NT2/D1 (cell line): ENCODE data around the gene FCMR.

Experiments used
- DNase-seq: peaks from one replicate; pipeline ENCODE4 v3.0.0-alpha.2; 2011; ENCODE audit warnings: low read depth, low spot score
- H3K27me3 ChIP-seq: 2 replicates; pipeline ENCODE4 v1.6.0; 2011; ENCODE audit warnings: mild to moderate bottlenecking; ENCODE audit not compliant: insufficient read length, insufficient read depth
- H3K36me3 ChIP-seq: 2 replicates; pipeline ENCODE4 v1.6.1; 2011; ENCODE audit warnings: mild to moderate bottlenecking, low read length, mixed read lengths; ENCODE audit not compliant: insufficient read depth, insufficient read length
- H3K4me1 ChIP-seq: 2 replicates; pipeline ENCODE4 v1.5.1; 2011; ENCODE audit not compliant: insufficient read depth, insufficient read length
- H3K4me3 ChIP-seq: 2 replicates; pipeline ENCODE4 v1.5.1; 2011; ENCODE audit warnings: low read depth; ENCODE audit not compliant: insufficient read length
- H3K9ac ChIP-seq: 2 replicates; pipeline ENCODE4 v1.6.0; 2011; ENCODE audit warnings: low read depth; ENCODE audit not compliant: insufficient read length
- H3K9me3 ChIP-seq: 2 replicates; pipeline ENCODE4 v1.5.1; 2011; ENCODE audit warnings: mild to moderate bottlenecking, low read length; ENCODE audit not compliant: insufficient read depth
- SUZ12 ChIP-seq: IDR thresholded peaks from 2 replicates; pipeline ENCODE4 v1.6.1; 2011; ENCODE audit not compliant: insufficient read length, insufficient read depth; ENCODE audit errors: extremely low read depth
- YY1 ChIP-seq: IDR thresholded peaks from 2 replicates; pipeline ENCODE4 v1.6.1; 2011; ENCODE audit not compliant: insufficient read length, insufficient read depth
- ZNF274 ChIP-seq: IDR thresholded peaks from 2 replicates; pipeline ENCODE4 v1.6.1; 2011; ENCODE audit warnings: mild to moderate bottlenecking, low read depth, low read length

The FCMR gene

DNA sequence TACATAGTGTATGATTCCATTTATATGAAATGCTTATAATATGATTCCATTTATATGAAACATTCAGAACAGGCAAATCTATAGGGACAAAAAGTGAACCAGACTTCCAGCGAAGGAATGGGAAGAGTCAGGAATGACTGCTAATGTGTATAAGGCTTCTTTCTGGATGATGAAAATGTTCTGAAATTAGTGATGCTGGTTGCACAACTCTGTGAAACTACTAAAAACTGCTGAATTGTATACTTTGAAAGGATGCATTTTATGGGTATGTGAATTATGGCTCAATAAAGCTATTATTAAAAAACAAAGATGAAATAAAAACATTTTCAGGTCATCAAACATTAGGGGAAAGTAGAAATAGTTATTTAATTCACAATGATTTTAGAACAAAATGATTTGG is 38.6 kb downstream of the FCMR start:
- H3K4me3 ChIP-seq, result no peak overlapping the region
- no peak overlapping the region for H3K9ac ChIP-seq
- no peaks in the 10 kb centered on the region for H3K27me3 ChIP-seq
- no peaks in the 10 kb centered on the region for H3K36me3 ChIP-seq
- DNase-seq, result no peak
- TF ChIP-seq ZNF274 (no peak), YY1 (no peak), SUZ12 (no peak)
- H3K4me1 ChIP-seq, result no peaks in the 10 kb centered on the region
- H3K9me3 ChIP-seq, result peaks cover 21% of the 10 kb centered on the region

DNA sequence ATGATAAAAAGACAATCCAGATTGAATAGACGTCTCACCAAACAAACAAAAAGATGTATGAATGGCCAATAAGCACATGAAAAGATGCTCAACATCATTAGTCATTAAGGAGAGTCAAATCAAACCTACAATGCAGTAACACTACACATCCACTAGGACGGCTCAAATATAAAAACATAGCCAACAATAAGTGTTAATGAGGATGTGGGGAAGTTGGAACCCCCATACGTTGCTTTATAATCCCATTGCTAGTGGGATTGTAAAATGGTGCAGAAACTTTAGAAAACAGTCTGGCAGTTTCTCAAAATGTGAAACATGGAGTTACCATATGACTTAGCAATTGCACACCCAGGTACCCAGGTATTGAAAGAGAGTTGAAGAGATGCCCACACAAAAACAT is 39.2 kb downstream of the FCMR start:
- Histone ChIP-seq H3K4me3 (no peak overlapping the region), H3K36me3 (no peaks in the 10 kb centered on the region), H3K4me1 (no peaks in the 10 kb centered on the region), H3K9me3 (peaks cover 27% of the 10 kb centered on the region), H3K9ac (no peak overlapping the region), H3K27me3 (no peaks in the 10 kb centered on the region)
- no peak for DNase-seq
- TF ChIP-seq YY1 (no peak), ZNF274 (no peak), SUZ12 (no peak)

DNA sequence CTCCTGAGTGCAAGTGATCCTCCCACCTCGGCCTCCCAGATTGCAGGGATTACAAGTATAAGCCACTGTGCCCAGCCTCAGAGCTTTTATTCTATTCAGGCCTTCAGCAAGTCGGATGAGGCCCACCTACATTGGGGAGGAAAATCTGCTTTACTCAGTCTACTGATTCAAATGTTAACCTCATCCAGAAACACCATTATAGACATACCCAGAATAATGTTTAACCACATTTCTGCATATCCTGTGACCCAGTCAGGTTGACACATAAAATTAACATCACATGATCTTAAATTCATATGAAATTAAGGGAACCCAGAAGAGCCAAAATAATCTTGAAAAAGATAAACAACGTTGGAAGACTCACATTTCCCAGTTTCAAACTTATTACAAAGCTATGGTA is 41.4 kb downstream of the FCMR start:
- TF ChIP-seq SUZ12, result no peak
- no peak for TF ChIP-seq YY1
- Histone ChIP-seq H3K27me3 (no peaks in the 10 kb centered on the region), H3K4me3 (no peak overlapping the region), H3K36me3 (no peaks in the 10 kb centered on the region), H3K9me3 (peaks cover 40% of the 10 kb centered on the region), H3K9ac (no peak overlapping the region), H3K4me1 (no peaks in the 10 kb centered on the region)
- no peak for DNase-seq

DNA sequence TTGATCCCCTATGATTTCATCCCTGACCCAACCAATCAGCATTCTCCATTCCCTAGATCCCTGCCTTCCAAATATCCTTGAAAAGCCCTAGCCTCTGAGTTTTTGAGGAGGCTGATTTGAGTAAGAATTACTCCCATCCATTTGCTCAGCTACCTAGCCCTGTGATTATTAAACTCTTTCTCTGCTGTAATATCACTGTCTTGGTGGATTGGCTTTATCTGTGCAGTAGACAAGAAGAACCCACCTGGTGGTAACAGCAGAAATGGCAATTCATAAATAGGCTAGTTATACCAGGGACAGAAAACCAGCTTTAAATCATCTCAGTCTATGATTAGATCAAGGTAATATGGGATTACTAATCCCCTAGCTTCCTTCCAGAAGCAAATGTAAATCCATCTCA is 43.3 kb downstream of the FCMR start:
- Histone ChIP-seq H3K36me3 (no peaks in the 10 kb centered on the region), H3K9me3 (peaks cover 40% of the 10 kb centered on the region), H3K4me1 (no peaks in the 10 kb centered on the region), H3K9ac (no peak overlapping the region), H3K27me3 (no peaks in the 10 kb centered on the region), H3K4me3 (no peak overlapping the region)
- TF ChIP-seq SUZ12 (no peak), YY1 (no peak), ZNF274 (no peak)
- DNase-seq, result no peak

DNA sequence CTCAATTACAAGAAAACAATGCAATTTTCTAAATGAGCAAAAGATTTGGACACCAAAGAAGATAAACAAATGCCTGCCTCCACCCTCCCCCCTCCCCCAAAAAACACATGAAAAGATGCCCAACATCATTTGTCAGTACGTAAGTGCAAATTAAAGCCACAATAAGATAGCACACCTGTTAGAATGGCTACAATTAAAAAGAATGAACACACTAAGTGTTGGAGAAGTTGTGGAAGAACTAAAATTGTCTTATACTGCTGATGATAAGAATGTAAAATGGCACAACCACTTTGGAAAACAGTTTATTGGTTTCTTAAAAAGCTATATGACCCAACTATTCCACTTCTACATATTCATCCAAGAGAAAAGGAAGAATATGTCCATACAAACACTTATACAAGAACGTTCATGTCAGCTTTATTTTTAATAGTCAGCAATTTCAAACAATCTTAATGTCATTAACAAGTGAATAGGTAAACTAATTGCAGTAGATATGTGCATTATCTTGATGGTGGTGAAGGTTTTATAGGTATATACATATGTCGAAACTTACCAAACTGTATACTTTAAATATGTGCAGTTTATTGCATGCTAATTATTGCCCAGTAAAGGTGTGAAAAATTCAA is 45.9 kb downstream of the FCMR start:
- Histone ChIP-seq H3K4me1 (no peaks in the 10 kb centered on the region), H3K27me3 (no peaks in the 10 kb centered on the region), H3K9me3 (peaks cover 40% of the 10 kb centered on the region), H3K4me3 (no peak overlapping the region), H3K36me3 (no peaks in the 10 kb centered on the region), H3K9ac (no peak overlapping the region)
- DNase-seq, result no peak
- TF ChIP-seq ZNF274, result no peak
- TF ChIP-seq SUZ12, result no peak
- no peak for TF ChIP-seq YY1

DNA sequence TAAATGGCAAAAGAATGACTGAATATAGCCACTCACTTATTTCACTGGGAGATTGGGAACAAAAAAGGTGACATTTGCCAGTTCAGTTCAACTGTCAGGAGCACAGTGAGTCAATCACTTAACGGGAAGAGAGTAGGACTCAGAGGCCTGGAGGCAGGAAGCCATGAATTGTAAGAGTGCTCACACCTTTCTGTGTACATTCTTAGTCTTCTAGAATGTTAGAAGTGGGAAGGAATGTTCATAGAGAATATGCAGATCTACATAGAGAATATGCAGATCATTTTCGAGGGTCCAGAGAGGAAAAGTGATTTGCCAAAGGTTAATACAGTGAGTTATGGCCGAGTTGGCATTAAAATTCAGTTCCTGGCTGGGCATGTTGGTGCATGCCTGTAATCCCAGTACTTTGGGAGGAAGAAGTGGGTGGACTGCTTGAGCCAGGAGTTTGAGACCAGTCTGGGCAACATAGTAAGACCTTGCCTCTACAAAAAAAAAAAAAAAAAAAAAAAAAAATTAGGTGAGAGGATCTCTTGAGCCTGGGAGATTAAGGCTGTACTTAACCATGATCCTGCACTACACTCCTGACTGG is 48.0 kb downstream of the FCMR start:
- no peak for TF ChIP-seq YY1
- no peak for TF ChIP-seq ZNF274
- TF ChIP-seq SUZ12, result no peak
- no peaks in the 10 kb centered on the region for H3K27me3 ChIP-seq
- no peaks in the 10 kb centered on the region for H3K36me3 ChIP-seq
- H3K4me3 ChIP-seq, result no peak overlapping the region
- no peak for DNase-seq
- peaks cover 24% of the 10 kb centered on the region for H3K9me3 ChIP-seq
- H3K9ac ChIP-seq, result no peak overlapping the region
- H3K4me1 ChIP-seq, result no peaks in the 10 kb centered on the region

DNA sequence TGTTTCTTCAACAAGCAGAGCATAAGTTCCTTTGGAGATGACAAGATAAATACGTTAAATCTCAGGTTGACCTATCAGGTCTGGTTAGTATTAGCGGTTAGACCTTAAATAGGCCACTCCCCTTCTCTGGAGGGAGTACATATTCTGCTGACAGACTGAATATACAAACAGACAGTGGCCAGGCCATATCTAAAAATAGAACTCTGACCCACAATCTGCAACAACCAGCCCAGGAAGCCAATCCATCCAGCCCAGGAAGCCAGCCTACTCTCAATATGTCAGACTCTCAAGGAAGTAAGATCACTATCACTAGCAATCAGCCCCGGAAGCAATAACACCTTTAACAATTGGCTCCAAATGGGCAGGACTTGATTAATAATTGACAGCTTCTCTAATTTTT is 49.6 kb downstream of the FCMR start:
- no peak overlapping the region for H3K9ac ChIP-seq
- H3K4me3 ChIP-seq, result no peak overlapping the region
- peaks cover 9% of the 10 kb centered on the region for H3K9me3 ChIP-seq
- H3K27me3 ChIP-seq, result no peaks in the 10 kb centered on the region
- H3K4me1 ChIP-seq, result no peaks in the 10 kb centered on the region
- no peak for DNase-seq
- TF ChIP-seq ZNF274 (no peak), YY1 (no peak), SUZ12 (no peak)
- H3K36me3 ChIP-seq, result no peaks in the 10 kb centered on the region

DNA sequence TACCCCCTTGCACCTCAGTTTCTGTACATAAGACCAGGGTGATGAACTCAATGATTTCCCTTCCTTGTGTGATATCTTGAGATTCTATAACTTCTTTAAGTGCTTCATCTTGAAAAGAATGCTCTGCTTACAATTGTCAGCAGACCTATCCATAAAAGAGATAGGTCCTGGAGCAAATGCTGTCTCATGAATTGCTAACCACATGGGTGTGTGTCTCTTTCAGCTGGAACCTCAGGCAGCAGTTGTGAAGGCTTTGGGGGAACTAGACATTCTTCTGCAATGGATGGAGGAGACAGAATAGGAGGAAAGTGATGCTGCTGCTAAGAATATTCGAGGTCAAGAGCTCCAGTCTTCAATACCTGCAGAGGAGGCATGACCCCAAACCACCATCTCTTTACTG is 53.5 kb downstream of the FCMR start:
- no peak overlapping the region for H3K9ac ChIP-seq
- TF ChIP-seq SUZ12 (no peak), ZNF274 (no peak), YY1 (no peak)
- no peaks in the 10 kb centered on the region for H3K27me3 ChIP-seq
- no peaks in the 10 kb centered on the region for H3K36me3 ChIP-seq
- no peaks in the 10 kb centered on the region for H3K4me1 ChIP-seq
- DNase-seq, result no peak
- no peak overlapping the region for H3K4me3 ChIP-seq
- H3K9me3 ChIP-seq, result no peaks in the 10 kb centered on the region
